Lung (tissue), 12 donors: Measurements from ENCODE around the gene MYADML2. TPM values are rescaled to one million over a fixed set of nuclear protein-coding genes. Genes with fewer than 3 reads are reported as not detected.

Experiments
- ATAC-seq: fragments of 200-7000 bp; cut with Tn5 transposase; one replicate; pipeline ENCODE4 v1.9.1; 2020; ENCODE audit warnings: moderate number of reproducible peaks; ENCODE audit not compliant: insufficient read depth, low FRiP score
- DNase-seq, 3 donors: peaks; one replicate each; pipeline ENCODE4 v3.0.0-alpha.2; 2013 to 2017
- H3K27ac ChIP-seq, 2 donors: one replicate each; pipeline ENCODE4 v1.5.1; 2013; ENCODE audit warnings: mild to moderate bottlenecking in 2 of 2, moderate library complexity in 2 of 2, control low read depth in 1 of 2, inconsistent platforms in 1 of 2, low read depth in 1 of 2, low read length in 1 of 2
- H3K27me3 ChIP-seq, 3 donors: one replicate each; pipeline ENCODE4 v1.5.1; 2013; ENCODE audit warnings: low read length in 2 of 3; ENCODE audit not compliant: control insufficient read depth in 3 of 3, insufficient read depth in 3 of 3
- H3K36me3 ChIP-seq, 4 donors: one replicate each; pipeline ENCODE4 v1.5.1; 2013; ENCODE audit warnings: low read length in 4 of 4, mild to moderate bottlenecking in 1 of 4, moderate library complexity in 1 of 4; ENCODE audit not compliant: control insufficient read depth in 4 of 4, insufficient read depth in 4 of 4
- H3K4me1 ChIP-seq, 5 donors: one replicate each; pipeline ENCODE4 v1.5.1; 2013; ENCODE audit warnings: low read length in 5 of 5, mild to moderate bottlenecking in 2 of 5, moderate library complexity in 1 of 5; ENCODE audit not compliant: control insufficient read depth in 5 of 5, insufficient read depth in 5 of 5
- H3K4me3 ChIP-seq: one replicate; pipeline ENCODE4 v1.5.1; 2013; ENCODE audit warnings: mild to moderate bottlenecking, control low read depth, moderate library complexity
- H3K9ac ChIP-seq, 2 donors: one replicate each; pipeline ENCODE4 v1.5.1; 2013; ENCODE audit warnings: low read length in 2 of 2, control low read depth in 1 of 2; ENCODE audit not compliant: insufficient read depth in 1 of 2
- H3K9me3 ChIP-seq, 4 donors: one replicate each; pipeline ENCODE4 v1.5.1; 2013; ENCODE audit warnings: low read length in 3 of 4, mild to moderate bottlenecking in 1 of 4, moderate library complexity in 1 of 4; ENCODE audit not compliant: control insufficient read depth in 4 of 4, insufficient read depth in 3 of 4
- WGBS, 2 donors: extraction: QIAGEN DNeasy Blood & Tissue Kit; methylation state at CpG; one replicate each; pipeline ENCODE4 v1.1.7; 2013; 5-methylcytosine and 5-hydroxymethylcytosine counted together
- polyA plus RNA-seq, 2 donors: library from polyadenylated mRNA; stranded (reverse); fragments of 200-250 nt; gene quantifications; one replicate each; pipeline ENCODE4 v1.2.1, GENCODE V29; 2013
- total RNA-seq, 2 donors: library from RNA; depleted of rRNA in 1 of 2; stranded (reverse); fragments of >200 nt in 1 of 2; gene quantifications; one replicate each; pipeline ENCODE4 v1.2.1, GENCODE V29; 2014 to 2021
- TF ChIP-seq, protein P1 (sequence below): IDR thresholded peaks from 2 replicates; pipeline ENCODE4 v1.5.1; 2012; ENCODE audit warnings: mild to moderate bottlenecking; ENCODE audit errors: control extremely low read depth, extremely low read depth
- donor health status: control.
- donor health status: control.
- donor health status: Bipolar disorder and iron deficiency.
- donor health status: healthy.
- donor health status: DM: yes; HTN: yes; CAD: no.

MYADML2 gene
- total and polyA plus RNA-seq, 4 donors = not detected

GRCh38 chr17:81902653-81903414, 44.2 kb downstream of the MYADML2 start:
- 32 to 48% methylated on average over 32 to 47 of the region's 47 CpGs for WGBS, 2 donors
- H3K27me3 ChIP-seq = no peaks in the 10 kb centered on the region
- TF ChIP-seq, protein P1, sequence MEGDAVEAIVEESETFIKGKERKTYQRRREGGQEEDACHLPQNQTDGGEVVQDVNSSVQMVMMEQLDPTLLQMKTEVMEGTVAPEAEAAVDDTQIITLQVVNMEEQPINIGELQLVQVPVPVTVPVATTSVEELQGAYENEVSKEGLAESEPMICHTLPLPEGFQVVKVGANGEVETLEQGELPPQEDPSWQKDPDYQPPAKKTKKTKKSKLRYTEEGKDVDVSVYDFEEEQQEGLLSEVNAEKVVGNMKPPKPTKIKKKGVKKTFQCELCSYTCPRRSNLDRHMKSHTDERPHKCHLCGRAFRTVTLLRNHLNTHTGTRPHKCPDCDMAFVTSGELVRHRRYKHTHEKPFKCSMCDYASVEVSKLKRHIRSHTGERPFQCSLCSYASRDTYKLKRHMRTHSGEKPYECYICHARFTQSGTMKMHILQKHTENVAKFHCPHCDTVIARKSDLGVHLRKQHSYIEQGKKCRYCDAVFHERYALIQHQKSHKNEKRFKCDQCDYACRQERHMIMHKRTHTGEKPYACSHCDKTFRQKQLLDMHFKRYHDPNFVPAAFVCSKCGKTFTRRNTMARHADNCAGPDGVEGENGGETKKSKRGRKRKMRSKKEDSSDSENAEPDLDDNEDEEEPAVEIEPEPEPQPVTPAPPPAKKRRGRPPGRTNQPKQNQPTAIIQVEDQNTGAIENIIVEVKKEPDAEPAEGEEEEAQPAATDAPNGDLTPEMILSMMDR = no peak
- no peak overlapping the region for H3K27ac ChIP-seq
- H3K9me3 ChIP-seq = no peaks in the 10 kb centered on the region
- H3K4me1 ChIP-seq = peaks cover 0 to 10% (median 0%) of the 10 kb centered on the region in 5 donors
- H3K9ac ChIP-seq = no peak overlapping the region
- DNase-seq (no peak), ATAC-seq (no peak)
- no peak overlapping the region for H3K4me3 ChIP-seq
- peaks cover 3 to 52% (median 11%) of the 10 kb centered on the region in 4 donors for H3K36me3 ChIP-seq

GRCh38 chr17:81902023-81902652, 44.9 kb downstream of the MYADML2 start, which contains the start of gene NPB:
NPB (plus strand) TSS chr17:81902238; CDS start chr17:81902278, 40 bp downstream.
- no peaks in the 10 kb centered on the region for H3K27me3 ChIP-seq
- no peak within 1 kb of the TSS for H3K4me3 ChIP-seq
- TF ChIP-seq, protein P1 = no peak
- DNase-seq (peak; percentile 33 to 53 (median 38)), ATAC-seq (peak; percentile 46)
- H3K4me1 ChIP-seq = peaks cover 0 to 10% (median 0%) of the 10 kb centered on the region in 5 donors
- no peaks in the 10 kb centered on the region for H3K9me3 ChIP-seq
- WGBS, 2 donors = 1 to 3% methylated on average over 25 to 79 of the region's 79 CpGs
- no peak within 1 kb of the TSS for H3K27ac ChIP-seq
- peaks cover 3 to 46% (median 12%) of the 10 kb centered on the region in 4 donors for H3K36me3 ChIP-seq
- H3K9ac ChIP-seq = no peak within 1 kb of the TSS

GRCh38 chr17:81901167-81902022, 45.6 kb downstream of the MYADML2 start:
- H3K9me3 ChIP-seq = no peaks in the 10 kb centered on the region
- no peak overlapping the region for H3K4me3 ChIP-seq
- H3K27ac ChIP-seq = no peak overlapping the region
- no peaks in the 10 kb centered on the region for H3K27me3 ChIP-seq
- ATAC-seq (no peak), DNase-seq (no peak)
- H3K9ac ChIP-seq = no peak overlapping the region
- WGBS, 2 donors = 55 to 70% methylated on average over 17 to 21 of the region's 21 CpGs
- TF ChIP-seq, protein P1 = no peak
- H3K36me3 ChIP-seq = peaks cover 4 to 45% (median 12%) of the 10 kb centered on the region in 4 donors
- peaks cover 0 to 10% (median 0%) of the 10 kb centered on the region in 5 donors for H3K4me1 ChIP-seq
